Mesendoderm (in vitro differentiated cells): Measurements from ENCODE around the gene MAMSTR.

Experiments used
- DNase-seq: peaks from one replicate; pipeline ENCODE4 v3.0.0; 2013
- H2AK5ac ChIP-seq: 2 replicates; pipeline ENCODE4 v1.6.1; 2013; ENCODE audit warnings: low read length, inconsistent platforms
- H2BK120ac ChIP-seq: 2 replicates; pipeline ENCODE4 v1.6.1; 2013; ENCODE audit warnings: low read depth, mild to moderate bottlenecking, low read length, moderate library complexity, mixed read lengths
- H2BK15ac ChIP-seq: replicated peaks from 2 replicates; pipeline ENCODE4 v1.6.1; 2013; ENCODE audit warnings: low read depth, mild to moderate bottlenecking, moderate library complexity
- H2BK5ac ChIP-seq: 2 replicates; pipeline ENCODE4 v1.6.1; 2013; ENCODE audit warnings: low read length, inconsistent platforms
- H3K18ac ChIP-seq: 2 replicates; pipeline ENCODE4 v1.6.1; 2013; ENCODE audit warnings: mild to moderate bottlenecking, low read length, mixed read lengths
- H3K23ac ChIP-seq: one replicate; pipeline ENCODE4 v1.6.1; 2013; ENCODE audit warnings: low read length
- H3K27ac ChIP-seq: 2 replicates; pipeline ENCODE4 v1.5.1; 2013; ENCODE audit warnings: low read depth, mild to moderate bottlenecking, inconsistent platforms, low read length, moderate library complexity
- H3K27me3 ChIP-seq: 2 replicates; pipeline ENCODE4 v1.6.1; 2013; ENCODE audit warnings: low read length, control low read depth, mild to moderate bottlenecking, inconsistent platforms; ENCODE audit not compliant: insufficient read depth, poor library complexity
- H3K36me3 ChIP-seq: 2 replicates; pipeline ENCODE4 v1.6.1; 2013; ENCODE audit warnings: low read length, inconsistent platforms; ENCODE audit not compliant: control insufficient read depth, insufficient read depth
- H3K4ac ChIP-seq: one replicate; pipeline ENCODE4 v1.6.1; 2013; ENCODE audit warnings: low read depth, mild to moderate bottlenecking, low read length, moderate library complexity
- H3K4me1 ChIP-seq: 2 replicates; pipeline ENCODE4 v1.6.1; 2013; ENCODE audit warnings: low read depth, low read length, inconsistent platforms; ENCODE audit not compliant: control insufficient read depth
- H3K4me2 ChIP-seq: 2 replicates; pipeline ENCODE4 v1.6.1; 2013; ENCODE audit warnings: low read length
- H3K4me3 ChIP-seq: 2 replicates; pipeline ENCODE4 v1.5.1; 2013; ENCODE audit warnings: mild to moderate bottlenecking, low read length
- H3K56ac ChIP-seq: one replicate; pipeline ENCODE4 v1.6.1; 2013; ENCODE audit warnings: low read length
- H3K79me1 ChIP-seq: 2 replicates; pipeline ENCODE4 v1.6.1; 2013; ENCODE audit warnings: low read length, inconsistent platforms
- H3K79me2 ChIP-seq: 2 replicates; pipeline ENCODE4 v1.6.1; 2013; ENCODE audit warnings: mild to moderate bottlenecking, low read length; ENCODE audit not compliant: control insufficient read depth, insufficient read depth
- H3K9ac ChIP-seq: 2 replicates; pipeline ENCODE4 v1.6.1; 2013; ENCODE audit warnings: low read length, inconsistent platforms
- H4K5ac ChIP-seq: one replicate; pipeline ENCODE4 v1.6.1; 2013; ENCODE audit warnings: low read length
- H4K8ac ChIP-seq: one replicate; pipeline ENCODE4 v1.6.1; 2013; ENCODE audit warnings: low read depth, mild to moderate bottlenecking, control low read depth, low read length, moderate library complexity
- WGBS: extraction: QIAGEN DNeasy Blood & Tissue Kit; methylation state at CpG from one replicate; pipeline ENCODE4 v1.1.7; 2013; ENCODE audit warnings: low lambda C conversion rate, missing lambda C conversion rate; ENCODE audit not compliant: insufficient coverage; ENCODE audit errors: extremely low coverage; 5-methylcytosine and 5-hydroxymethylcytosine counted together

Gene MAMSTR

DNA sequence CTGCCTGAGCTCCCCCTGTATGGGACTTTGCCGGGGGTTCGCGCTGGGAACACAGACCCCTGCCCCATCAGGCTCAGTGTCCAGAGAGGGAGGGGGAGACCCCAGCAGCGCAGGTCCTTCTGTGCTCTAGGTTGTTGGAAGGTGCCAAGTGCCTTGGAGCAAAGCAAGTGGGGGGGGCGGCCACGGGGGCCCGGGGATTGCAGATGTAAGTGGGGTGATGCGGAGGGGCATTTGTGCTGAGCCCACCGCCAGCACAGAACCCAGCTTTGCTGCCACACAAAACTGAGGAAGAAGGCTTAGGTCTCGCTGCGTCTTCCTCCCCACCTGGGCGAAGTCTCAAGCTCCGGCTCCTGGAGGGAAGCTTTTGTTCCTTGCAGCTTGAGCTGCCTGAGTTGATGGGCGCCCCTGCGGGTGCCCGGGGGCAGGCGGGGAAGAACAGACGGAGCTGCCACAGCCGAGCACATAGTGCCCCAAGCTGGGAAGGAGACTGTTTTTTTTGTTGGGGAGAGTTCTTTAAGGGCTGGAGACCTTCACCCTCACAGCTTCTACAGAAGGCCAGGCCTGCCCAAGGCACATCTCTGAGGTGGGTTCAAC is 45.2 kb downstream of the MAMSTR start:
- Histone ChIP-seq H3K18ac (no peak overlapping the region), H3K56ac (peak overlapping the region; percentile 28), H4K8ac (no peak overlapping the region), H3K9ac (no peak overlapping the region), H2AK5ac (no peak overlapping the region), H3K23ac (no peak overlapping the region), H3K4me3 (no peak overlapping the region), H2BK15ac (no peak overlapping the region), H2BK120ac (no peak overlapping the region), H3K79me2 (no peaks in the 10 kb centered on the region), H3K4me1 (no peaks in the 10 kb centered on the region), H3K27me3 (no peaks in the 10 kb centered on the region), H3K36me3 (no peaks in the 10 kb centered on the region), H3K27ac (no peak overlapping the region), H3K4ac (no peak overlapping the region), H2BK5ac (no peak overlapping the region), H3K79me1 (no peaks in the 10 kb centered on the region), H4K5ac (no peak overlapping the region), H3K4me2 (no peak overlapping the region)
- no peak for DNase-seq
- WGBS = no CpG with 5 or more reads among the region's 19 CpGs

DNA sequence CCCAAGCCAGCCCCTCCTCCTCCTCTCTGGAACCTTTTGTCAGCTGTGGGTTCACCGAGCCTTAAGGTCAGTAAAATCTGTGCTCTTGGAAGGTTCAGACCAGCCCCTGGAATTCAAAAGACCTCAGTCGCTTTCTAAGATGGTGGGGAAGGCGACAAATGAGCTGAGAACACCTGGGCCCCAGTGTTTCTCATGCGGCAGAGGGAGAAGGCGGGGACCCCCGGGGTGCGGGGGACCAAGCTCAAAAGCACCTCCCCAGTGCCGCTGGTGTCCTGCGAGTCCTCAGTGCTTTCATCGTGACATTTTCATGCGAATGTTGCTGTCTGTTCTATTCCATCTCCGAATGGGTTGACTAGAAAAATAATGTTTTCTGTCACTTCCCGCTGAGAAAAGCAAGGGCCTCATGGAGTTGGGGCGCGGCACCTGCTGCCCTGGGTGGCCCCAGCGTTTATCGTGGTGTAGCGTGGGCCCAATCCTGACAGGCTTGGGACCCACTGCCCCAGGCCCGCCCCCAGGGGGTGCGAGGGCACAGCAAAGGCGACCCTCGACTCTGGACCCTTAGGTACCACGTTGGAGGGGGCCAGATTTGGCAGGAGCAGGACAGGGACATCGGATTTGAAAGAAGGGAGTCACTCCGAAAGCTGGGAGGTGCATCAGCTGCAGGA is 46.0 kb downstream of the MAMSTR start:
- Histone ChIP-seq H3K27ac (no peak overlapping the region), H3K23ac (no peak overlapping the region)

DNA sequence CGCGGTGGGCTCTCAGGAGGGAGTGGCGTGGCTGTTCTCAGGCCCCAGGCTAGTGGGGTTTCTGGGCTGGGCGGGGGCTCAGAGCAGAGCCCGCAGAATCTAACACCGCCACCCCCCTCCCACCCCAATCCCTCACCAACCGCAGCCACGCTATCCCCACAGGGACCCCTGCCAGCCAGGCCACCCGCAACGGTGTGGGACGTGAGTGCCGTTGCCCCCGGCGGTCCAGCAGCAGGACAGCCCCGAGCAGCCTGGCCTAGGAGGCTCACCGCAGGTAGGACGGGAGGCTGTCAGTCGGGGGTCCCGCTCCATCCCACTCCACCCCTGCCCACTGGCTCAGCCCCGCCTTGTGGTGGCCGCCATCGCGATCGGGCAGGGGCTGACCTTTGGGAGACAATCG is 46.5 kb downstream of the MAMSTR start, which contains the start of gene NTN5:
Gene NTN5, minus strand, starts transcription at position 24 of the 400 bp plus-strand sequence. CDS start 2,031 bp downstream, outside the sequence.
- no CpG with 5 or more reads among the region's 25 CpGs for WGBS
- no peak within 1 kb of the TSS for H2BK120ac ChIP-seq
- H3K27ac ChIP-seq = no peak within 1 kb of the TSS
- H4K5ac ChIP-seq = no peak within 1 kb of the TSS
- H3K27me3 ChIP-seq = no peaks in the 10 kb centered on the region
- peak within 1 kb of the TSS; percentile 34 for H3K56ac ChIP-seq
- peak within 1 kb of the TSS; percentile 8 for H3K9ac ChIP-seq
- no peaks in the 10 kb centered on the region for H3K79me2 ChIP-seq
- H3K18ac ChIP-seq = no peak within 1 kb of the TSS
- no peak within 1 kb of the TSS for H3K4me2 ChIP-seq
- H3K36me3 ChIP-seq = no peaks in the 10 kb centered on the region
- no peak within 1 kb of the TSS for H3K4me3 ChIP-seq
- H2BK5ac ChIP-seq = no peak within 1 kb of the TSS
- no peak within 1 kb of the TSS for H2BK15ac ChIP-seq
- no peaks in the 10 kb centered on the region for H3K4me1 ChIP-seq
- H3K23ac ChIP-seq = no peak within 1 kb of the TSS
- no peak for DNase-seq
- no peak within 1 kb of the TSS for H2AK5ac ChIP-seq
- H3K4ac ChIP-seq = no peak within 1 kb of the TSS
- no peak within 1 kb of the TSS for H4K8ac ChIP-seq
- no peaks in the 10 kb centered on the region for H3K79me1 ChIP-seq

More for the DNA sequence above, 46.0 kb downstream of the MAMSTR start:
- H2BK120ac ChIP-seq = no peak overlapping the region
- no peak overlapping the region for H4K8ac ChIP-seq
- H3K56ac ChIP-seq = peak overlapping the region; percentile 34
- H4K5ac ChIP-seq = no peak overlapping the region
- H2AK5ac ChIP-seq = no peak overlapping the region
- H2BK5ac ChIP-seq = no peak overlapping the region
- peak overlapping the region; percentile 8 for H3K9ac ChIP-seq
- H3K18ac ChIP-seq = no peak overlapping the region
- H3K4me2 ChIP-seq = no peak overlapping the region
- no peak overlapping the region for H3K4ac ChIP-seq
- H3K36me3 ChIP-seq = no peaks in the 10 kb centered on the region
- DNase-seq = no peak
- H3K27me3 ChIP-seq = no peaks in the 10 kb centered on the region
- no CpG with 5 or more reads among the region's 25 CpGs for WGBS
- H2BK15ac ChIP-seq = no peak overlapping the region
- H3K4me3 ChIP-seq = no peak overlapping the region
- H3K4me1 ChIP-seq = no peaks in the 10 kb centered on the region
- no peaks in the 10 kb centered on the region for H3K79me2 ChIP-seq
- no peaks in the 10 kb centered on the region for H3K79me1 ChIP-seq

DNA sequence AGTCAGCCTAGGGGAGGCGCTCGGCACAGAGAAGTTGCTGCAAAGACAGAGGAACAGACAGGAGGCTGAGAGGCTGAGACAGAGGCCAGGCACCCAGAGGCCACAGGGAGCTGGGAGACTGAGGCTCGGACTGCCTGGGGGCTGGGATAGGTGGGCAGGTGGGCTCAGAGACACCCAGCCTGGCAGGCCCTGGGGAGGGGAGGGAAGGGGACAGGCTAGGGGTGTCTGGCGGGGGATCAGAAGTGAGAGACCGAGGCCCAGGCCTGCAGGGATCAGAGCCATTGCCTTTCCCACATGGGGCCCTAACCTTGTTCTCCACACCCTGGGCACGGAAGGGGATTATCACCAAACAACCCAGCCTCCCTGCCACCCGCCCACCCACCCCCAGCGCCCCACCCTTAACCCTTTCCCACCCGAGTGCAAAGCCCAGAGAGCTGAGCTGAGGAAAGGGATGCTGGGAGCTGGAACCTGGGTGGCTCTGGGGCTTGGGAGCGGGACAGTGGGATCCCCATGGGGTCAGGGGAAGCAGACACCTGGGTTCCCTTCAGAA is 48.0 kb downstream of the MAMSTR start:
- no peak for DNase-seq
- Histone ChIP-seq H3K79me1 (no peaks in the 10 kb centered on the region), H2BK15ac (no peak overlapping the region), H3K27me3 (no peaks in the 10 kb centered on the region), H4K5ac (no peak overlapping the region), H3K4me1 (no peaks in the 10 kb centered on the region), H2BK120ac (no peak overlapping the region), H3K4ac (no peak overlapping the region), H3K23ac (no peak overlapping the region), H3K56ac (no peak overlapping the region), H2AK5ac (no peak overlapping the region), H3K4me2 (no peak overlapping the region), H3K9ac (no peak overlapping the region), H3K36me3 (no peaks in the 10 kb centered on the region), H3K27ac (no peak overlapping the region), H2BK5ac (no peak overlapping the region), H3K79me2 (no peaks in the 10 kb centered on the region), H3K18ac (no peak overlapping the region), H4K8ac (no peak overlapping the region), H3K4me3 (no peak overlapping the region)
- no CpG with 5 or more reads among the region's 10 CpGs for WGBS

DNA sequence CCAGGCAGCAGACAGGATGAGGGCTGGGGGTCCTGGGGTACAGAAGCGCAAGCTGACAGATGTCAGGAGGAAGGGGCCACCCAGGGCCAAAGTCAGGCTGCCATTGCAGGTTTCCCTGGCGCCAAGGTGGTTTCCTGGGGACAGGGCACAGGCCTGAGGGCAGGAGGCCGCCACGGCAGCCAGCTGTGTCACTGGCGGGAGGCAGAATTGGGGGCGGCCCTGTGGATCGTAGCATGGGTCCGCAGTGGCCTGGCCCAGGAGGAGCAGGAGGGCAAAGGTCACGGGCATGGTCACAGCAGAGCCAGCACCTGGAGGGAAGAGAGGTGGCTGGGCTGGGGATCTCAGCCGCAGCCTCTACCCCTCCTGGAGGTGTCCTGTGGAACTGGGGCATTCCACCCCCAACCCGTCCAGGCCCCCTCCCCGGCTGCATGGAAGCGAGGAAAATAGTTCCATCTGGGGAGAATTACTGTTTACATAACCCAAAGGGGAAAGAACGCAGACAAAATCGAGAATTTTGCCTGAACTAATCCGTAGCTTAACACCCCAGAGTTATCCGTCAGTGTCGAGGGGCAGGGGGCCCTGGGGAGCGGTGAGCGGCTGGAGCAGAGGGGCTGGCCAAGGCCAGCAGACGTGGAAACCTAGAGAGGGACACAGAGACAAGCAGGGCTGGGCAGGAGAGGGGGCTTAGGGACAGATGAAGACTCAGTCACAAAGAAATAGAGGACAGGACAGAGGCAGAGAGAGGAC is 48.7 kb downstream of the MAMSTR start:
- no peak overlapping the region for H4K5ac ChIP-seq
- no peak for DNase-seq
- WGBS = no CpG with 5 or more reads among the region's 21 CpGs
- no peaks in the 10 kb centered on the region for H3K4me1 ChIP-seq
- H2BK5ac ChIP-seq = no peak overlapping the region
- H3K4me2 ChIP-seq = no peak overlapping the region
- no peaks in the 10 kb centered on the region for H3K79me1 ChIP-seq
- no peak overlapping the region for H3K27ac ChIP-seq
- H3K36me3 ChIP-seq = no peaks in the 10 kb centered on the region
- no peak overlapping the region for H3K4me3 ChIP-seq
- no peak overlapping the region for H2AK5ac ChIP-seq
- H3K56ac ChIP-seq = no peak overlapping the region
- no peak overlapping the region for H2BK15ac ChIP-seq
- no peaks in the 10 kb centered on the region for H3K27me3 ChIP-seq
- H3K9ac ChIP-seq = no peak overlapping the region
- H3K79me2 ChIP-seq = no peaks in the 10 kb centered on the region
- no peak overlapping the region for H3K18ac ChIP-seq
- no peak overlapping the region for H3K23ac ChIP-seq
- no peak overlapping the region for H3K4ac ChIP-seq
- no peak overlapping the region for H4K8ac ChIP-seq
- no peak overlapping the region for H2BK120ac ChIP-seq
